ENCODE results near the gene FARP2.

DNA sequence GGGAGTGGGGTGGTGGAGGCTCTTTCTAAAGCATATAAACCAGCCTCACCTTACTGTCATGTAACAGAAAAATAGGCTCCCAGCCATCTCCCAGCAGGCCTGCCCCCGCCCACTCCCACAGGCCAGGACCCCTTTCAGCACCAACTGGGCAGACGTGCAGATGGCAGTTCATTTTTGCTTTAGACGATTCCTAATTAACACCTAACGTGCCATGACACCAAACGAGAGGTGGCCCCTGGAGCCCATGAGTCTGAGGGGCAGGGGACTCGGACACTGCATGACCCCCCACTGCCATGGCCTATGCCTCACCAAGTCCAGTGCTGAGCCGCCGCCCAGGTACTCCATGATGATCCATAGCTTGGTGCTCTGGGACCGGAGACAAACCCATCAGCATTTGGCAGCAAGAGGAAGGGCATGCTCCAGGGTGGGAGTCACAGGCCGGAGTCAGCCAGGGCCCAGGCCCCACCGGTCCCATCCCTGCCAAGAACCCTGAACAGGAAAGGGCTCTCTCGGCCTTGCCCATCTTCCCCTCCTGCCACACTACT is 144.4 kb downstream of the FARP2 start:
- peak in 1 of 3 donors; percentile 6 for TF ChIP-seq POLR2AphosphoS5 (IDR thresholded peaks at IDR 0.05)
- TF ChIP-seq, protein P1, sequence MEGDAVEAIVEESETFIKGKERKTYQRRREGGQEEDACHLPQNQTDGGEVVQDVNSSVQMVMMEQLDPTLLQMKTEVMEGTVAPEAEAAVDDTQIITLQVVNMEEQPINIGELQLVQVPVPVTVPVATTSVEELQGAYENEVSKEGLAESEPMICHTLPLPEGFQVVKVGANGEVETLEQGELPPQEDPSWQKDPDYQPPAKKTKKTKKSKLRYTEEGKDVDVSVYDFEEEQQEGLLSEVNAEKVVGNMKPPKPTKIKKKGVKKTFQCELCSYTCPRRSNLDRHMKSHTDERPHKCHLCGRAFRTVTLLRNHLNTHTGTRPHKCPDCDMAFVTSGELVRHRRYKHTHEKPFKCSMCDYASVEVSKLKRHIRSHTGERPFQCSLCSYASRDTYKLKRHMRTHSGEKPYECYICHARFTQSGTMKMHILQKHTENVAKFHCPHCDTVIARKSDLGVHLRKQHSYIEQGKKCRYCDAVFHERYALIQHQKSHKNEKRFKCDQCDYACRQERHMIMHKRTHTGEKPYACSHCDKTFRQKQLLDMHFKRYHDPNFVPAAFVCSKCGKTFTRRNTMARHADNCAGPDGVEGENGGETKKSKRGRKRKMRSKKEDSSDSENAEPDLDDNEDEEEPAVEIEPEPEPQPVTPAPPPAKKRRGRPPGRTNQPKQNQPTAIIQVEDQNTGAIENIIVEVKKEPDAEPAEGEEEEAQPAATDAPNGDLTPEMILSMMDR (IDR thresholded peaks at IDR 0.05 in 8 of 11, conservative IDR thresholded peaks at IDR 0.05 in 3 of 11) = no peak
- no peak for TF ChIP-seq POLR2A (IDR thresholded peaks at IDR 0.05)

Measured in spleen (tissue), 7 donors.